Measurements from ENCODE around the gene CD9.

- TF ChIP-seq MYC (IDR thresholded peaks at IDR 0.05; ENCODE audit: low read depth, low read length) (no peak), EZH2 (IDR thresholded peaks at IDR 0.05; ENCODE audit: borderline replicate concordance, low read depth, low read length, severe bottlenecking) (no peak), POLR2AphosphoS5 (IDR thresholded peaks at IDR 0.05; ENCODE audit: insufficient read depth, low read depth, low read length) (no peak)
- TF ChIP-seq, protein P1, sequence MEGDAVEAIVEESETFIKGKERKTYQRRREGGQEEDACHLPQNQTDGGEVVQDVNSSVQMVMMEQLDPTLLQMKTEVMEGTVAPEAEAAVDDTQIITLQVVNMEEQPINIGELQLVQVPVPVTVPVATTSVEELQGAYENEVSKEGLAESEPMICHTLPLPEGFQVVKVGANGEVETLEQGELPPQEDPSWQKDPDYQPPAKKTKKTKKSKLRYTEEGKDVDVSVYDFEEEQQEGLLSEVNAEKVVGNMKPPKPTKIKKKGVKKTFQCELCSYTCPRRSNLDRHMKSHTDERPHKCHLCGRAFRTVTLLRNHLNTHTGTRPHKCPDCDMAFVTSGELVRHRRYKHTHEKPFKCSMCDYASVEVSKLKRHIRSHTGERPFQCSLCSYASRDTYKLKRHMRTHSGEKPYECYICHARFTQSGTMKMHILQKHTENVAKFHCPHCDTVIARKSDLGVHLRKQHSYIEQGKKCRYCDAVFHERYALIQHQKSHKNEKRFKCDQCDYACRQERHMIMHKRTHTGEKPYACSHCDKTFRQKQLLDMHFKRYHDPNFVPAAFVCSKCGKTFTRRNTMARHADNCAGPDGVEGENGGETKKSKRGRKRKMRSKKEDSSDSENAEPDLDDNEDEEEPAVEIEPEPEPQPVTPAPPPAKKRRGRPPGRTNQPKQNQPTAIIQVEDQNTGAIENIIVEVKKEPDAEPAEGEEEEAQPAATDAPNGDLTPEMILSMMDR (IDR thresholded peaks at IDR 0.05; ENCODE audit: extremely low read depth in 1 of 2, insufficient read depth in 1 of 2, low read depth in 1 of 2, low read length in 2 of 2) = no peak
Observed at GRCh38 chr12:6202304-6202703, 2.1 kb downstream of the CD9 start.
